Hindlimb muscle (tissue), 1 donor: ENCODE measurements around the gene PSMD13. TPM values are rescaled to one million over a fixed set of nuclear protein-coding genes. Genes with fewer than 3 reads are reported as not detected.

ENCODE experiments used
- DNase-seq: peaks from one replicate; pipeline ENCODE4 v3.0.0-alpha.2; 2013
- polyA plus RNA-seq: library from polyadenylated mRNA; unstranded; fragments of 120-200 nt; gene quantifications from one replicate; pipeline ENCODE4 v1.2.1, GENCODE V29; 2013; ENCODE audit not compliant: insufficient read length

PSMD13 gene
- polyA plus RNA-seq, 1 donor, result 87.5 TPM

DNA sequence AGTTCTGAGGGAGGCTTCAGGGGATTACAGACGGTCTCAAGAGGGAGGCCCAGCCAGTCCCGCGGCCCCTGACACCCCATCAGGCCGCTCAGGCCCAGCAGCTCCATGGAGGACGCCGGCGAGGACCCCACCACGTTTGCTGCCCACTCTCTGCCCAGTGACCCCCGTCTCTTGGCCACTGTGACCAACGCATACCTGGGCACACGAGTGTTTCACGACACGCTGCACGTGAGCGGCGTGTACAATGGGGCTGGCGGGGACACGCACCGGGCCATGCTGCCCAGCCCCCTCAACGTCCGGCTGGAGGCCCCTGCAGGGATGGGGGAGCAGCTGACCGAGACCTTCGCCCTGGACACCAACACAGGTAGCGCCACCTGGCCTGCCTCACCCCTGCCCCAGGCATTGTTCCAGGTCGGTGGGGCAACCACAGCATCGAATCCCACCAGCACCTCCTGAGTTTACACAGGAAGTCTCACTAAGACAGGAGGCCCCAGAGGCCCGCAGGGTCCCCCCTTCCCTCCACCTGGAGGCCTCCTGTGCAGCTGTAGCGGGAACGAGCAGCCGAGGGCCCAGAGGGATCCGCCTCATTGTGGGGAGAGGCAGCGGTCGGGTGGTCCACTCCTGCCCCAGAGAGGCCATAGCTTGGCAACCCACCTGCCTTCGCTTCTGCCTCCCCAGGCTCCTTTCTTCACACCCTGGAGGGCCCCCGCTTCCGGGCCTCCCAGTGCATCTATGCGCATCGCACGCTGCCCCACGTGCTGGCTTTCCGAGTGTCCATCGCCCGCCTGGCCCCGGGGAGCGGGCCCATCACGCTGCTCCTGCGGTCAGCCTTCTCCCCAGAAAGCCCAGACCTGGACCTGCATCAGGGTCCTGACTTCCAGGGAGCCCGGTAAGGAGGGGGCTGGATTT lies 53.2 kb downstream of the PSMD13 start:
- DNase-seq, result no peak

DNA sequence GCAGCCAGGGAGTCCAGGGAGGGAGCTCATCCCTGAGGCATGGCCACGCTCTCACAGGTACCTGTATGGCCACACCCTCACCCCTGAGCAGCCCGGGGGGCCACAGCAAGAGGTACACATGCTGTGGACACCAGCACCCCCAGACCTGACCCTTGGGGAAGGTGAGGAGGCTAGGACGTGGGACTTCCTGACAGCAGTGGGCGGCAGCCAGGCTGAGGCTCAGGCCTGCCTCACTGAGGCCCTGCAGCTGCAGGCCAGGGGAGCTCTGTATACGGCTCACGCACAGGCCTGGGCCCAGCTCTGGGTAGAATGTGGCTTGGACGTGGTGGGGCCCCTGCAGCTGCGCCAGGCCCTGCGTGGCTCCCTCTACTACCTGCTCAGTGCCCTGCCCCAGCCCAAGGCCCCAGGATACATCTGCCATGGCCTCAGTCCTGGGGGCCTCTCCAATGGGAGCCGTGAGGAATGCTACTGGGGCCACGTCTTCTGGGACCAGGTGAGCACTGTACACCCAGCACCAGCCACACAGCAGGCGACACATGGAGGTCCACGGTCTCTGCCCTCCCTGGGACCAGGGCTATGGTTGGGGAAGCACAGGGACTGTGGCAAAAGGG lies 54.0 kb downstream of the PSMD13 start:
- no peak for DNase-seq

DNA sequence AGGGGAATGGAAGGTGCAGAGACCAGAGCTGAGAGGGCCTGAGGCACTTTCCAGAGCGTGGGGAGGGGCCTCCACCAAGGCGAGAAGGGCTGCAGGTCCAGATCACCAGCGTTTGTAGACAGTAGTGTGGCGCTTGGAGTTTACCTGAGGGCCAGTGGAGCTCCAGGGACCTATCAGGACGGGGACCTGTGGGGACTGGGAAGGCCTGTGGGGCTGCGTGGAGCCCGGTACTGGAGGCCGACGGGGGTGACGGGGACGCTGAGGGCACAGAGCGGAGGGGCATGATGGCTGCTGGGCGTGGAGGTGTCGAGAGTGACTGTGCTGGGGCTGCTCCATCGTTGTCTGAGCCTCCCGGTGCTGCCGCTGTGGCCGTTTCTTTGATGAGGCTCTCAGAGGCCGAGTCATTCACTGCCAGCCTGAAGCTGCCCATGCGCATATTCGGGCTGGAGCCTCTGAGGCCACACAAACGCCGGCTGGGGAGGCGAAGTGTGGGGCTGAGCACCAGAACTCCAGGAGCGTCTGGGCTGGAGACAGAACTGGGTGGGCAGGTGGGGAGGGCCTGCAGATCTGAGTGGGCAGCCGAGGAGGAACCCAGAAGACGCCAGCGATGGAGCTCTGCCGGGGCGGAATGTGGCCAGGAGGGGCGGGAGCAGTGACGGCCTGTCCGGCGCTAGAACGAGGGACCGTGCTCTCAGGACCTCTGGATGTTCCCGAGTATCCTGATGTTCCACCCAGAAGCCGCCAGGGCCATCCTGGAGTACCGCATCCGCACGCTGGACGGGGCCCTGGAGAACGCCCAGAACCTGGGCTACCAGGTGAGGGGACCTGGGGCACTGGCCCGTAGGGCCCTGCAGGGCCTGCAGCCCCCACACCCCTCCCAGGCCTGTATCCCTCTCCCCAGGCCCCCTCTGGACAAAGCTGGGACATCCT lies 54.8 kb downstream of the PSMD13 start:
- DNase-seq, result no peak

DNA sequence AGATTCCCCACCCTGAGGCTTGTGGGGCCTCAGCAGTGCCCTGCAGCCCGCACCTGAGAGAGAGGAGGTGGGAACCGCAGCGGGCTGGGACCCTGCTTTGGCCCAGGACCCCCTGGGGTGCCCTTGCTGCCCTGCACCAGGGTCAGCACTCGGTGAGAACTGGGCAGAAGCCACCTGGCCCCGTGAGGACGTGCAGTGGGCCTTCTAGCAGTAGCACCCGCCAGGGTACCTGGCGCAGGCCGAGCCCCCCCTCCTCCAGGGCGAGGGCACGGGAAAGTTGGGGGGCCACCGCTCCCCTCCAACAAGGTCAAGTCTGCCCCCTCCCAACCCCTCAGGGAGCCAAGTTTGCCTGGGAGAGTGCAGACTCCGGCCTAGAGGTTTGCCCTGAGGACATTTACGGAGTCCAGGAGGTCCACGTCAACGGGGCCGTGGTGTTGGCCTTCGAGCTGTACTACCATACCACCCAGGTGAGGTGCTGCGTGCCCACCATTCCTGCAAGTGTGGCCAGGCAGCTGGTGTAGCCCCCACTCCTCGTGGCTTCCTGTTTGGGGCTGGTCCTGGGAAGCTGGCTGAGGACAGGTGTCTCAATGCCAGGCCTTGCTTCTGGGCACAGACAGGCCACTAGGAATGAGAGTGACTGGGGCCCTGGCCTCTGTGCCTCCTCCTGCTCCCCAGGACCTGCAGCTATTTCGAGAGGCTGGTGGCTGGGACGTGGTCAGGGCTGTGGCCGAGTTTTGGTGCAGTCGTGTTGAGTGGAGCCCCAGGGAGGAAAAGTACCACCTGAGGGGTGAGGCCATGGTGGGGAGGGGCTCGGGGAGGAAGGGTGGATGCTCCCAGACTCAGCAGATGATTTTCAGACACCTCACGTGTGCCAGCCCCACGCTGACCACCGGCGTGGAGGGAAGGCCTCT lies 55.7 kb downstream of the PSMD13 start:
- DNase-seq, result no peak

DNA sequence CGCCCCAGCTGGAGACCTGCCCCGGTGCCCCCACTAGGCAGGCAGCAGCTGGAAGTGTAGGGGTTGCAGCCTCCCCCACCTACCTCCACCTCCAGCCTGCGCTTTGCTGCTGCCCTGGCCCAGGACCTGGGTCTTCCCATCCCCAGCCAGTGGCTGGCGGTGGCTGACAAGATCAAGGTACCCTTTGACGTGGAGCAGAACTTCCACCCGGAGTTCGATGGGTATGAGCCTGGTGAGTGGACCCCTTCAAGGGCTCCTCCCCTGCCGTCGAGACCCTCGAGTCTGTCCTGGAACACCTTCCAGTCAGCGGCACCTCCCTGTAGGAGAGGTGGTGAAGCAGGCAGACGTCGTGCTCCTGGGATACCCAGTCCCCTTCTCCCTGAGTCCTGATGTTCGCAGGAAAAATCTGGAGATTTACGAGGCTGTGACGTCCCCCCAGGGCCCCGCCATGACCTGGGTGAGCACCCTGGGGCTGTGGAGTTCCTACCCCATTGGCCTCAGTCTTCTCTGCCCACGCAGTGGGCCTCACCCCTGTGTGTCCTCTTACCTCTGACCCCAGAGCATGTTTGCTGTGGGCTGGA lies 56.6 kb downstream of the PSMD13 start:
- no peak for DNase-seq

DNA sequence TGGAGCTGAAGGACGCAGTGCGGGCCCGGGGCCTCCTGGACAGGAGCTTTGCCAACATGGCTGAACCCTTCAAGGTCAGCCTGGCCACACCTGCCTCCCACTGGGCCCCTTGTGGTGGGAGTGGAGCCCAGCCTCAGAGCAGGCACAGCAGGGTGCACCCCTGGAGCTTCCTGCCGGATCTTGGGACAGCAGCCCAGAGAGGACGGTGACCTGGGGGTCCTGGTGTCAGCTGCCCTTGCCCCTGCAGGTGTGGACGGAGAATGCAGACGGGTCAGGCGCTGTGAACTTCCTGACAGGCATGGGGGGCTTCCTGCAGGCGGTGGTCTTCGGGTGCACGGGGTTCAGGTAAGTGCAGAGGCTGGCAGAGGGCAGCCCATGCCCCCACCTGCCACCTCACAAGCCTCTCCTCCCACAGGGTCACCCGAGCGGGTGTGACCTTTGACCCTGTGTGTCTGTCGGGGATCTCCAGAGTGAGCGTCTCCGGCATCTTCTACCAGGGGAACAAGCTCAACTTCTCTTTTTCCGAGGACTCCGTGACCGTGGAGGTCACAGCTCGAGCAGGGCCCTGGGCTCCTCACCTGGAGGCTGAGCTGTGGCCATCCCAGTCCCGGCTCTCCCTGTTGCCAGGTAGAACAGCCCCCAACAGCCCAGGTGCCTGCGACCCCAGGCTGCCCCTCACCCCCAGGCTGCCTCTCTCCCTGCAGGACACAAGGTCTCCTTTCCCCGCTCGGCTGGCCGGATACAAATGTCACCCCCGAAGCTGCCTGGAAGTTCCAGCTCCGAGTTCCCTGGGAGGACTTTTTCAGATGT lies 57.3 kb downstream of the PSMD13 start:
- DNase-seq, result no peak

DNA sequence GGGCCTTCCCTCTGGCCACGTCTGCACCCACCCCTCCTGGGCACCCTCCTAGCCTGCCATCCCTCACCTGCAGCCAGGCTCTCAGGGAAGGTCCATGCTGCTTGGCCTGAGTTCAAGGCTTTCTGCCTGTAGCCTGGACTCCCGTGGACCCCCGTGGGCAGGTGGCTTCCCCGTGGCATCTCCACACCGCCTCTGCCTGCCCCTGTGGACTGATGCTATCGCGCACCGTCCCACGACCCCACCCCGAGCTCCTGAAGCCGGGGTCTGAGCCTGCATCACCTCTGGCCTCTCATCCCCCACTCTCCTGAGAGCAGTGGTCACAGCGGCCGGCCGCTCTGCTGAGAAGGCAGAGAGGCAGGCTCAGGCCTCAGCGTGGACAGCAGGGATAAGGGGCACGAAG lies 58.0 kb downstream of the PSMD13 start:
- DNase-seq, result no peak

DNA sequence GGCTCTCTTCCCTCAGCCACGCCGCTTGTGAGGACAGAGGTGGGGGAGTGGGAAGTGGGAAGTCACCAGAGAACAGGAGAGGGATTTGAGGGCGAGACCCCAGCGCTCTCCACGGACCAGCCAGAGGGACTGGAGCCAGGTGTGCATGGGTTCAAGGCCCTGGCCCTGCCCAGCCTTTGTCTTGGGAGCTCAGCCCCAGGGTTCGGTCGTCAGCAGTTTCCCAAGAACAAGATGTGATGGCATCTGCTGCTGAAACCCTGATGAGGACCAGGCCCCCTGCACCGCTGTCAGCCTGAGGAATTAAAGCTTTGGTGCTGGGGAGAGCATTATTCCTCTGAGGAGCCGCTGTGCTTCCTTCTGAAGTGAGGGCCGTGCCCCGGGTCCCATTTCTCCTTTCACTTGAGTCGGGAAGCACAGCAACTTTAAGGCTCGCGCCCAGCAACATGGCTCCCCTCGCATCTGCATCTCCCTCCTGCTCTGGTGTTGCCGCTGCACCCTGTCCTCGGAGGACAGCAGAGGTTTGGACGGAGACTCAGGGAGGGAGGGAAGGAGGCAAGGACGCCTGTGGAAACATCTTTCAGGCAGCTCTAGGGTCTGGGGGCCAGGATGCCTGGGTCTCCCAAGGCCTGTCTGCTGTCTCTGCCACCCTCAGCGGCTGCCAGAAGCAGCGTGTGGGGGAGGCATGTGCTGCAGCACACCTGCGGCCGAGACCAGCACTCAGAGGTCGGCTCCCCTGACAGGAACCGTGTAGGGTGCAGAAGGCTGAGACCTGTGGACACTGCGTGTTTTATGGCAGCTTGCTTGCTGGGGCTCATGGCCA lies 58.8 kb downstream of the PSMD13 start:
- no peak for DNase-seq

DNA sequence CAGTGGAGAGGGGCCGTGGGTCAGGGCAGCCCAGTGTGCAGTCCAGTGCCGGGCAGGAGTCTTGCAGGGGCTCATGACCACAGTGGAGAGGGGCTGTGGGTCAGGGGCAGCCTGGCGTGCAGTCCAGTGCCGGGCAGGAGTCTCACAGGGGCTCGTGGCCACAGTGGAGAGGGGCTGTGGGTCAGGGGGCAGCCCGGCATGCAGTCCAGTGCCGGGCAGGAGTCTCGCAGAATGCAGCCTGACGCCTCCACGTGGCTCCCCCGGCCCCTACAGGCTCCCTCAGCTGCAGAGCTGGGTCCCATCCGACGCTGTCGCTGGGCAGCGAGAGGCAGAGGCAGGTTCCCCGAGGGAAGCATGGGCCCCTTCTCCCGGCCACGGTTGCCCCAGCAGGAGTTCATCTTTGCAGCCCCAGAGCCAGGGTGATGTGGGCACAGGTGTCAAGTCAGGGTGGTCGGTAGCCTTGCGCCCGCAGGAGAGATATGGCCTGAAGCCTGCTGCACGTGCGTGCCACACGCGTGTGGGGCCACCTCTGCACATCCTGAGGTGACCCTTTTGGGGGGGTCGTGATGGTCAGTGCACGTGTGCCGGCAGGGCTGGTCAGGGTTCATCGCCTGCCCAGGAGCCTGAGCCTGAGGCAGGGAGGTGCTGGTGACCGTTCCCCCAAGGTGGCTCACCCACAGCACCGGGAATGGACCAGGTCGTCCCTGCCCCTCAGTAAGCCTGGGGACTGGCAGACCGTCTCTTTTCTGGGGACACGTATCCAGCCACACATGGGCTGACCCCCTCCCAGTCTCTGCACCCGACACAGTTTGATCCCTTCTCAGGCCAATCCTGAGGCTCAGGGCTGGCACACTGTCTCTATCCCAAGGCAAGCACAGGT lies 59.6 kb downstream of the PSMD13 start:
- DNase-seq, result no peak

DNA sequence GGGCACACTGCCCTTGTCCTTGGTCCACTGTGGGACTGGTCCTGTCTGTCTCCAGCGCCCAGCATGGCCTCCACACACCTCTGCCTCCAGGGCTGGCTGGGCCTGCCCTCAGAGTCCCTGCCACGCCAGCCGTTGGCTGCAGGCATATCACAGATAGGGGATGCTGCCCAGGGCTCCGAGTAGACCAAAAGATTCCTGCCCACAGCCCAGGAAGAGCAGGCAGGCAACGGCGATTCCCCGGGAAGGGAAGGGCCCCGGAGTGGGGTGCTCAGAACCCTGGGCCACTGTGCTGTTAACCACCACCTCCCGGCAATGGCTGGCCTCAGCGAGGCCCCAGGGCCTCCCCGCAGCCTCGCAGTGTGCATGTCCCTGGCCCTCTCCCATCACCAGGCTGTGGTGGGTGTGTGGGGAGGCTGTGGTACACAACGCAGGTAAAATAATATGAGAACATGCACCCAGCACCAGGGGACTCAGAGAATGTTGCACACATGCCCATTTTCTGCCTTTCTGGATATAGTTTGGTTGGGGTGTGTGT lies 60.3 kb downstream of the PSMD13 start:
- no peak for DNase-seq

DNA sequence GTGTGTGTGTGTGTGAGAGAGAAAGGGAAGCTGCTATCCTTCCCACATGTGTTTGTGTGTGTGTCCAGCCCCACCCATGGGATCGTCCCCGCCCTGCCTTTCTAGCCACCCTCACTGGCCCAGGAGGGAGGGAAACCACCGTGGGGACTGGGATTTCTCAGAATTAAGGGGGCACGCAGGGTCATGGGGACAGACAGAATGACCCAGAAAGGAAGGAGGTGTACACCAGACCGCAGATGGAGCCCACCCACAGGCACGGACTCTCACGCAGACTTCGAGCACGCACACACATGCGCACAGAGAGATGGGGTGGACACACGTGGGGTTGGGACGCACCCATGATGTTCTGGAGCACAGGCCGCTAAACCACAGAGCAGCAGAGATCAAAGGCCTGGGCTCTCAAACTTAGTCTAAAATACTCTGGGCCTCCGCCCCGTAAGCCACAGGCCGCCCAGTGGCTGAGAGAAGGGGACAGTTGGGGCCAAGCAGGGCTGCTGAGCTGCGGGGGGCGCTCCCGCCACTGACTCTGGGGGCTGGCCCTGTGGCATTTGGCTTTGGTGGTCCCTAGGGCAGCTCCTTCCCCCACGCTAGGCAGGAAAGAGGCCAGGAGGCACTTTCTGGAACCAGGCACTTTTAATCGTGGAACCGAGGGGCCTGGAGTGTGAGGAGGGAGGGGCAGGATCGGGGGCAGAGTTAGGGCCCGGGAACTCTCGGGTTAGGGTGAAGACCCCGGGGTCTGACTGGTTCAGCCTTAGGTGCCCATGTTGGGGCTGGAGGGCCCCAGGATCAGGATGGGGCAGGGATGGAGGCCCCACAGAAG lies 61.0 kb downstream of the PSMD13 start:
- no peak for DNase-seq

DNA sequence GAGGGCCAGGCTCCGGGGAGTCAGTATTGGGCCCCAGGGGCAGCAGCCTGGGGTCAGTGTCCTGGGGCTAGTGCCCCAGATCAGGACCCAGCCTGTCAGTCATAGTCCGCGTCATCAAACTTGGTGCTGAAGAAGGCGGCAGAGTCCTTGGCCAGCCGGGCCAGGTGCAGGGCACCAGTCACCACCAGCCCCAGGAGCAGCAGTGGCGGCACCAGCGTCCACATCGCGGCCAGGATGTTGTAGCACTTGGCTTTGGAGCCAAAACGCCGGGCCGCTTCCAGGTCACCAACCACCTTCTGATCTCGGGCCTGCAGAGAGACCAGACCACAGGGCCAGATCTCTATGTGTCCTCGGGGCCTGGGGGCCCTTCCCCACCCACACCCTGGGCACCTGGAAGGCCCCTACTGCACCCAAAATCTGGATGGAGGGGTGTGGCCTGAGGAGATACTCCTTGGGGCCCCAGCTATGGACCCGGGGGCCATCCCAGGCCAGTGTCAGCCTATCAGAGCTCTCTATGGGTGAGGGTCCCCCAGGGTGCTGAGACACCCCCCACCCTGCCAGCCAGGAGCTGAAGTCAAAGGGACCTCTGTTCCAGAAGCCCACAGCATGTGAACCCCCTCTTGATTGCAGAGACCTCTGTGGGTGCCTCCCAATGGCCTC lies 61.8 kb downstream of the PSMD13 start:
- no peak for DNase-seq

DNA sequence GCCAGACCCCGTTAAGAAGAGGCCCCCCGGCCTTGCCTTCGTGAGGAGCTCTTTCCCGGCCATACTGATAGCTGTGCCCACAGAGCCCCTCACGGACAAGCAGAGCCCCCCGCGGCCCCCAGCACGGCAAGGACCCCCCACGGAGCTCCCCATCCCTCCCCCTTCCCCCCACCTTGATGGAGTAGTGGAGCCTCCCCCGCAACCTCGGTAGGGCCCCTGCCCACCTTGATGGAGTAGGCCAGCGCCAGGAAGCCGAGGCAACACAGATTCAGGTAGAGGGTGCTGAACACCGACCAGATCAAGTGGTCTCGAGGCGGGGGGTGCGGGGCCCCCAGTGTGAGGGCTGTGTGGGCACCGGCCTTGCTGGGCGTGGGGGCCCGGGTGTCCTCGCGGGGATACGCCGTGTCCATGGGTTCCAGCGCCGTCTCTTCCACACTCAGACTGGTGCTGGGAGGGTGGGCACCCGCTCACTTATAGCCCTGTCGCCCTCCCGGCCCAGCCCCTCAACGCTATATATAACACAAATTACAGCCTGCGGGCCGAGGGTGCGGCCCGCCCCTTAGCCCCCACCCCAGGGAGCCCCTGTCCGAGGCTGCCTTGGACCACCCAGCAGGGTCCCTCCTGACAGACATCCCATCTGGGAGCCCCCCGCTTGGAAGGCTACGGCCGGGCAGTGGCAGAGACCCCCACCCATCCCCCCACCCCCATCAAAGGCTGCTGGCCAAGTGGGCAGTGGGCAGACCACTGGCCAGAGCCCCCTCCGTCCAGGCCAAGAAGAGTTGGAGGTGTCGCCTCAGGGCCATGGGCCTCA lies 62.5 kb downstream of the PSMD13 start, which contains the start of gene IFITM5:
Gene IFITM5, minus strand, starts transcription at position 446 of the 811 bp plus-strand sequence. Its CDS starts 36 bp downstream, at position 410.
- no peak for DNase-seq

DNA sequence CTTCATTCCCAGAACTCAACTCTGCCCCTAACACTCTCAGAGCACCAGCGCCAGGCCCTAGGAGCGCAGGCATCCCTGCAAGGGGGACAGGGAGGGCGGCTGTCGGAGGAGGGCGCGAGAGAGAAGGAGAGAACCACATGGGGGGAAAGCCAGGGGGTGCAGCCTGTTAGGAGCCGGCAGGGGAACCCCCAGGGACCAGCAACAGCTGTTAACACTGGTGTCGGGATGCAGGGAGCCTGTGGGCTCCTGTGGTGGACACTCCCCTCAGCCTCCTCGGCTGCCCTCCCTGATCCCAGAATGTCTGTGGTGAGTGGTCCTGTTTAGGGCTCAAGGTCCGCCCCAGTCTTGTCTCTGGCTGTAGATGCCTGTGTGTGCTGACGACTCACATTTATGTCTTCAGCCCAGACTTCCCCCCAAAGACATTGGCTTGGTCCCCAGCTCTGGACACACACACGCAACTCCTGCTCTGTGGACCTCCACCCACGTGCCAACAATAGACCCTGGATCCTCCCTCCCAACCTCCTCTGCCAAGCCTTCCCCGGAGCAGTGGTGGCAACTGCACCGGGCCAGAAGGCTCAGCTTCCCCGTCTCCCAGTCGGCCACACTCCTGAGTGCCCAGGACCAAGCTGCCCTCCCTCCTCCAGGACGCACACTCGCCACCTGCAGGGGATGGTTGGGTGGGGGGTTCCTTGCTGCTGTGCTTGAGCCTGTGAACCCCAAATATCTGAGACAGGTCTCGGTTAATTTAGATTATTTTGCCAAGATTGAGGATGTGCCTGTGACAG lies 63.4 kb downstream of the PSMD13 start:
- no peak for DNase-seq
